ENCODE measurements around the gene ACHE. TPM values are rescaled to one million over a fixed set of nuclear protein-coding genes. Genes with fewer than 3 reads are reported as not detected.

Gene ACHE
- polyA plus RNA-seq, 3 donors = 3.4 to 6.7 (median 4.6) TPM

DNA sequence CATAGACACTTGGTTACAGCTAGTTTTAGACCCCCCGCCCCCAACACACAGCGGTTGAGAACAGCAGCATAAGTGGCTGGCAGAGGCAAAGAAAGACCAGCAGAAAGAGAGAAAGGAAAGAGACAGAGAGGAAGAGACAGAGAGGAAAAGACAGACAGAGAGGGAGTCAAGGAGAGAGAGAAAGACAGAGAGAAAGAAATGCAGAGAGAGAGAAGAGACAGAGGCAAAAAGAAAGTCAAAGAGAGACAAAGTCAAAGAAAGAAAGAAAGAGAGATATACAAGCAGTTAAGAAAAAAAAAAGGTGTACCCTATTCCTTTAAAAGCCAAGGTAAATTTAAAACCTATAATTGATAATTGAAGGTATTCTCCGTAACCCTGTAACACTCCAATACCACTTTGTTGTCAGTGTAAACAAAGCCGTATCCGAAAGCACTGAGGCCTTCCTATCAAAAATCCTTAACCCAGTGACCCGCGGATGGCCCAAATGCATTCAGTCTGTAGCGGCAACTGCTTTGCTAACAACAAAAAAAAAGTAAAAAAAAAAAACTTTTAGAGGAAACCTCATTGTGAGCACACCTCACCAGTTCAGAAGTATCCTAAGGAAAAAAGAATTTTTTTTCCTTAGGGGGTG, 55.1 kb downstream of the ACHE start:
- no peak for DNase-seq (ENCODE audit: extremely low read depth in 1 of 11, low read depth in 9 of 11, low spot score in 4 of 11)

Other genes starting within 250 kb of the ACHE start
- gene ACTL6B, start 239.4 kb downstream of the ACHE start, polyA plus RNA-seq (ENCODE audit: insufficient read length in 3 of 3) = not detected
- gene GNB2, start 222.1 kb downstream of the ACHE start, polyA plus RNA-seq (ENCODE audit: insufficient read length in 3 of 3) = 100 to 1,000 TPM; 173 to 224 (median 197) TPM
- gene GIGYF1, start 201.6 kb downstream of the ACHE start, polyA plus RNA-seq (ENCODE audit: insufficient read length in 3 of 3) = 10 to 100 TPM; 34.0 to 66.0 (median 46.5) TPM
- 10 to 100 TPM; 20.7 to 30.8 (median 23.7) TPM for gene POP7, start 189.8 kb downstream of the ACHE start, polyA plus RNA-seq (ENCODE audit: insufficient read length in 3 of 3)
- gene EPO, start 175.4 kb downstream of the ACHE start, polyA plus RNA-seq (ENCODE audit: insufficient read length in 3 of 3) = under 1 TPM in 2 of 3 donors, not detected in 1; 0.14 to 0.38 TPM
- gene ZAN, start 162.3 kb downstream of the ACHE start, polyA plus RNA-seq (ENCODE audit: insufficient read length in 3 of 3) = under 1 TPM in 2 of 3 donors, not detected in 1; 0.02 to 0.03 TPM
- 100 to 1,000 TPM in 1 of 3 donors, 10 to 100 TPM in 2; 81.4 to 102 (median 84.1) TPM for gene EPHB4, start 68.4 kb downstream of the ACHE start, polyA plus RNA-seq (ENCODE audit: insufficient read length in 3 of 3)
- 10 to 100 TPM; 20.9 to 38.3 (median 28.1) TPM for gene SLC12A9, start 43.2 kb downstream of the ACHE start, polyA plus RNA-seq (ENCODE audit: insufficient read length in 3 of 3)
- gene TRIP6, start 28.5 kb downstream of the ACHE start, polyA plus RNA-seq (ENCODE audit: insufficient read length in 3 of 3) = 100 to 1,000 TPM in 1 of 3 donors, 10 to 100 TPM in 2; 63.7 to 108 (median 84.5) TPM
- gene SRRT, start 20.8 kb downstream of the ACHE start, polyA plus RNA-seq (ENCODE audit: insufficient read length in 3 of 3) = 100 to 1,000 TPM; 152 to 185 (median 175) TPM
- 1 to 10 TPM; 1.6 to 3.8 (median 1.9) TPM for gene UFSP1, start 6.2 kb downstream of the ACHE start, polyA plus RNA-seq (ENCODE audit: insufficient read length in 3 of 3)
- gene MUC3A, start 53.6 kb upstream of the ACHE start, polyA plus RNA-seq (ENCODE audit: insufficient read length in 3 of 3) = 1 to 10 TPM in 1 of 3 donors, under 1 TPM in 2; 0.69 to 1.2 (median 0.72) TPM
- under 1 TPM; 0.02 to 0.36 (median 0.22) TPM for gene MUC12, start 73.7 kb upstream of the ACHE start, polyA plus RNA-seq (ENCODE audit: insufficient read length in 3 of 3)
- under 1 TPM in 1 of 3 donors, not detected in 2; 0.39 TPM for gene MUC17, start 124.2 kb upstream of the ACHE start, polyA plus RNA-seq (ENCODE audit: insufficient read length in 3 of 3)
- gene TRIM56, start 189.6 kb upstream of the ACHE start, polyA plus RNA-seq (ENCODE audit: insufficient read length in 3 of 3) = 10 to 100 TPM; 16.9 to 22.3 (median 17.0) TPM
- gene SERPINE1, start 231.2 kb upstream of the ACHE start, polyA plus RNA-seq (ENCODE audit: insufficient read length in 3 of 3) = 1 to 10 TPM in 2 of 3 donors, under 1 TPM in 1; 0.89 to 1.5 (median 1.1) TPM